Hepatocyte (in vitro differentiated cells): Measurements from ENCODE around the gene MYLIP. TPM values are rescaled to one million over a fixed set of nuclear protein-coding genes. Genes with fewer than 3 reads are reported as not detected.

Source experiments
- DNase-seq: peaks from one replicate; pipeline ENCODE4 v3.0.0-alpha.2; 2016; ENCODE audit warnings: low spot score
- H2AFZ ChIP-seq: fragments of 200-600 bp; sonication (generic); 2 replicates; pipeline ENCODE4 v1.6.0; 2016; ENCODE audit warnings: antibody characterized with exemption, mild to moderate bottlenecking
- H3K27ac ChIP-seq: fragments of 200-600 bp; sonication (generic); 2 replicates; pipeline ENCODE4 v1.5.1; 2016; ENCODE audit warnings: mild to moderate bottlenecking
- H3K27me3 ChIP-seq: fragments of 200-600 bp; sonication (generic); 2 replicates; pipeline ENCODE4 v1.6.1; 2016
- H3K36me3 ChIP-seq: fragments of 200-600 bp; sonication (generic); replicated peaks from 2 replicates; pipeline ENCODE4 v1.5.1; 2016; ENCODE audit warnings: low read depth; ENCODE audit not compliant: insufficient read depth
- H3K4me1 ChIP-seq: fragments of 200-600 bp; sonication (generic); 2 replicates; pipeline ENCODE4 v1.5.1; 2016; ENCODE audit warnings: mild to moderate bottlenecking, moderate library complexity; ENCODE audit not compliant: insufficient read depth
- H3K4me2 ChIP-seq: fragments of 200-600 bp; sonication (generic); 2 replicates; pipeline ENCODE4 v1.6.0; 2016
- H3K4me3 ChIP-seq: fragments of 200-600 bp; sonication (generic); 2 replicates; pipeline ENCODE4 v1.5.1; 2016; ENCODE audit warnings: mild to moderate bottlenecking
- H3K79me2 ChIP-seq: fragments of 200-600 bp; sonication (generic); 2 replicates; pipeline ENCODE4 v1.6.0; 2017; ENCODE audit warnings: mild to moderate bottlenecking
- H3K9me2 ChIP-seq: fragments of 200-600 bp; sonication (generic); replicated peaks from 2 replicates; pipeline ENCODE4 v1.6.0; 2017; ENCODE audit warnings: mild to moderate bottlenecking; ENCODE audit not compliant: insufficient read depth
- H3K9me3 ChIP-seq: fragments of 200-600 bp; sonication (generic); 2 replicates; pipeline ENCODE4 v1.5.1; 2016; ENCODE audit warnings: low read depth, mild to moderate bottlenecking
- H4K20me1 ChIP-seq: fragments of 200-600 bp; sonication (generic); 2 replicates; pipeline ENCODE4 v1.6.0; 2016; ENCODE audit warnings: mild to moderate bottlenecking; ENCODE audit not compliant: insufficient read depth, poor library complexity, severe bottlenecking
- CTCF ChIP-seq: fragments of 200-600 bp; sonication (generic); IDR thresholded peaks from 2 replicates; pipeline ENCODE4 v1.5.1; 2016; ENCODE audit warnings: antibody characterized with exemption, mild to moderate bottlenecking; ENCODE audit not compliant: poor library complexity
- EZH2 ChIP-seq: fragments of 200-600 bp; sonication (generic); IDR thresholded peaks from 2 replicates; pipeline ENCODE4 v1.6.1; 2016; ENCODE audit warnings: antibody characterized with exemption, mild to moderate bottlenecking, borderline replicate concordance
- EZH2phosphoT487 ChIP-seq: fragments of 200-600 bp; sonication (generic); IDR thresholded peaks from one replicate; pipeline ENCODE4 v1.6.1; 2018; ENCODE audit warnings: antibody characterized with exemption, mild to moderate bottlenecking, low read depth, moderate library complexity; ENCODE audit not compliant: unreplicated experiment, severe bottlenecking
- WGBS: methylation state at CpG from one replicate; pipeline ENCODE4 v1.1.6; 2016; ENCODE audit warnings: low lambda C conversion rate; ENCODE audit errors: missing lambda C conversion rate; 5-methylcytosine and 5-hydroxymethylcytosine counted together
- polyA plus RNA-seq: library from polyadenylated mRNA; unstranded; fragments of >200 nt; fragmentation: Nextera tagmentation; extraction: Ambion mirVana; gene quantifications from 2 replicates; pipeline ENCODE4 v1.2.1, GENCODE V29; 2016
- total RNA-seq: library from RNA; depleted of rRNA; stranded (reverse); fragments of >200 nt; gene quantifications from 2 replicates; pipeline ENCODE4 v1.2.3, GENCODE V29; 2014

MYLIP gene
- total RNA-seq = 69.4 and 76.0 TPM in 2 replicates
- 85.7 and 86.5 TPM in 2 replicates for polyA plus RNA-seq

GRCh38 chr6:16128759-16129622 is at the start of gene MYLIP:
MYLIP (plus strand) TSS chr6:16129086; CDS start chr6:16129323, 237 bp downstream.
- TF ChIP-seq CTCF (peak; percentile 94), EZH2phosphoT487 (no peak)
- Histone ChIP-seq H3K79me2 (peaks cover 46% of the 10 kb centered on the region), H2AFZ (peak within 1 kb of the TSS; percentile 47)

GRCh38 chr6:16079354-16079753 is 49.5 kb upstream of the MYLIP start:
- no peak overlapping the region for H3K4me3 ChIP-seq
- H3K36me3 ChIP-seq = no peaks in the 10 kb centered on the region
- no peaks in the 10 kb centered on the region for H3K27me3 ChIP-seq
- H2AFZ ChIP-seq = no peak overlapping the region
- TF ChIP-seq EZH2 (no peak), CTCF (no peak), EZH2phosphoT487 (no peak)
- WGBS = 68% methylated on average over 1 of the region's 1 CpG
- no peak overlapping the region for H3K27ac ChIP-seq
- no peaks in the 10 kb centered on the region for H3K79me2 ChIP-seq
- no peak overlapping the region for H3K4me2 ChIP-seq
- no peaks in the 10 kb centered on the region for H3K9me3 ChIP-seq
- no peak for DNase-seq
- peaks cover 8% of the 10 kb centered on the region for H3K4me1 ChIP-seq
- no peaks in the 10 kb centered on the region for H4K20me1 ChIP-seq
- H3K9me2 ChIP-seq = no peaks in the 10 kb centered on the region

More at GRCh38 chr6:16128759-16129622, at the start of gene MYLIP:
- Histone ChIP-seq H3K9me2 (no peaks in the 10 kb centered on the region), H3K4me1 (peaks cover 24% of the 10 kb centered on the region), H3K4me2 (peak within 1 kb of the TSS; percentile 81), H3K27ac (peak within 1 kb of the TSS; percentile 95), H3K4me3 (peak within 1 kb of the TSS; percentile 85), H3K9me3 (no peaks in the 10 kb centered on the region), H3K36me3 (no peaks in the 10 kb centered on the region), H3K27me3 (no peaks in the 10 kb centered on the region), H4K20me1 (peaks cover 41% of the 10 kb centered on the region)
- peak; percentile 99 for DNase-seq
- 2% methylated on average over 53 of the region's 95 CpGs for WGBS

DNA sequence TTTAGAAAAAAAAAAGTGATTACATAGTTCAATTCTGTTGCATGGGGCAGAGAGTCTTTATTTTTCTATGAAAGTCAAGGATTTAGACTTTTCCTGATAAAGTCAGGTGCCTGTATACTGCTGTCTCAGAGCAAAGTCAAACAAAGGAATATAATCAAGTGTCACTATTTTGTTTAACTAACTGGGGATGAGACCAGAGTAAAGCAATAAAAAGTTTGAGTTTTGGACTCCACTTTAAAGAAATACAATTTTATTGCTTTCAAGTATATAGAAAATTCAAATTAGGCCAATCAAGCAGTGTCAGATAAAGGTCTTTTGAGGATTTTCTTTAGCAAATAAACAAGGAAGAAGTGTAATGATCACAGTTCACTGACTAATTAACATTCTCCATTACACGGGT is 48.7 kb upstream of the MYLIP start:
- Histone ChIP-seq H3K79me2 (no peaks in the 10 kb centered on the region), H3K4me1 (peaks cover 8% of the 10 kb centered on the region), H3K27me3 (no peaks in the 10 kb centered on the region), H3K36me3 (no peaks in the 10 kb centered on the region), H2AFZ (no peak overlapping the region), H3K9me2 (no peaks in the 10 kb centered on the region), H3K27ac (no peak overlapping the region), H3K4me2 (no peak overlapping the region), H3K9me3 (no peaks in the 10 kb centered on the region), H4K20me1 (no peaks in the 10 kb centered on the region), H3K4me3 (no peak overlapping the region)
- DNase-seq = no peak
- no peak for TF ChIP-seq EZH2phosphoT487
- TF ChIP-seq CTCF = no peak
- no peak for TF ChIP-seq EZH2
- WGBS = 29% methylated on average over 1 of the region's 1 CpG
